Neural cell (in vitro differentiated cells): Measurements from ENCODE around the gene BMPR1A. TPM values are rescaled to one million over a fixed set of nuclear protein-coding genes. Genes with fewer than 3 reads are reported as not detected.

Experiments
- H2AFZ ChIP-seq: fragments of 200-600, 300-800 bp; sonication (generic), shearing (Covaris generic); 2 replicates; pipeline ENCODE4 v1.6.0; 2014; ENCODE audit warnings: low read depth, mild to moderate bottlenecking, antibody characterized with exemption, low read length, moderate library complexity
- H3F3A ChIP-seq: fragments of 200-600 bp; shearing (Covaris generic); 2 replicates; pipeline ENCODE4 v1.6.1; 2016; ENCODE audit warnings: mild to moderate bottlenecking, moderate library complexity, mixed read lengths, antibody characterized with exemption, low read length; ENCODE audit not compliant: insufficient read depth, poor library complexity, severe bottlenecking
- H3K27ac ChIP-seq: fragments of 200-600, 300-800 bp; sonication (generic), shearing (Covaris generic); 2 replicates; pipeline ENCODE4 v1.5.1; 2014; ENCODE audit warnings: mild to moderate bottlenecking, low read length, moderate library complexity
- H3K27me3 ChIP-seq: fragments of 300-800, 200-600 bp; sonication (generic), shearing (Covaris generic); 2 replicates; pipeline ENCODE4 v1.6.0; 2014; ENCODE audit warnings: mild to moderate bottlenecking, low read depth, low read length, moderate library complexity; ENCODE audit not compliant: insufficient read depth
- H3K36me3 ChIP-seq: fragments of 300-800, 200-600 bp; sonication (generic), shearing (Covaris generic); 2 replicates; pipeline ENCODE4 v1.5.1; 2014; ENCODE audit warnings: mild to moderate bottlenecking, antibody characterized with exemption, low read length, moderate library complexity; ENCODE audit not compliant: insufficient read depth
- H3K4me2 ChIP-seq: fragments of 300-800, 200-600 bp; sonication (generic), shearing (Covaris generic); 2 replicates; pipeline ENCODE4 v1.6.0; 2014; ENCODE audit warnings: mild to moderate bottlenecking, low read length
- H3K4me3 ChIP-seq: fragments of 300-800, 200-600 bp; sonication (generic), shearing (Covaris generic); 2 replicates; pipeline ENCODE4 v1.5.1; 2014; ENCODE audit warnings: mild to moderate bottlenecking, low read length, moderate library complexity
- H3K79me2 ChIP-seq: fragments of 200-600 bp; shearing (Covaris generic); replicated peaks from 2 replicates; pipeline ENCODE4 v1.6.0; 2014; ENCODE audit warnings: mild to moderate bottlenecking, low read length, moderate library complexity; ENCODE audit not compliant: insufficient read depth
- H3K9ac ChIP-seq: fragments of 300-800, 200-600 bp; sonication (generic), shearing (Covaris generic); 2 replicates; pipeline ENCODE4 v1.6.1; 2016; ENCODE audit warnings: mild to moderate bottlenecking, low read length, mixed read lengths
- H3K9me2 ChIP-seq: fragments of 200-600 bp; shearing (Covaris generic); 2 replicates; pipeline ENCODE4 v1.6.1; 2016; ENCODE audit warnings: mild to moderate bottlenecking, low read length, mixed read lengths; ENCODE audit not compliant: insufficient read depth
- H3K9me3 ChIP-seq: fragments of 200-600, 300-800 bp; sonication (generic), shearing (Covaris generic); 2 replicates; pipeline ENCODE4 v1.6.1; 2016; ENCODE audit warnings: mild to moderate bottlenecking, mixed run types, low read length, moderate library complexity, mixed read lengths
- H4K20me1 ChIP-seq: fragments of 200-600 bp; shearing (Covaris generic); 2 replicates; pipeline ENCODE4 v1.6.1; 2016; ENCODE audit warnings: mild to moderate bottlenecking, mixed run types; ENCODE audit not compliant: insufficient read depth
- CTCF ChIP-seq: fragments of 450-650 bp; IDR thresholded peaks from 2 replicates; pipeline ENCODE4 v1.5.1; 2014; ENCODE audit warnings: antibody characterized with exemption, mild to moderate bottlenecking, moderate library complexity; ENCODE audit not compliant: poor library complexity, severe bottlenecking
- EP300 ChIP-seq: fragments of 450-650 bp; conservative IDR thresholded peaks from 2 replicates; pipeline ENCODE4 v1.6.1; 2014; ENCODE audit warnings: antibody characterized with exemption, mild to moderate bottlenecking, moderate library complexity; ENCODE audit not compliant: poor library complexity, severe bottlenecking
- EZH2 ChIP-seq: fragments of 200-600, 300-800 bp; shearing (Covaris generic), sonication (generic); IDR thresholded peaks from 2 replicates; pipeline ENCODE4 v1.6.1; 2014; ENCODE audit warnings: antibody characterized with exemption, low read length, borderline replicate concordance, mild to moderate bottlenecking; ENCODE audit not compliant: insufficient read depth, poor library complexity, severe bottlenecking
- MXI1 ChIP-seq: fragments of 450-650 bp; conservative IDR thresholded peaks from 2 replicates; pipeline ENCODE4 v1.6.1; 2014; ENCODE audit warnings: antibody characterized with exemption, mild to moderate bottlenecking; ENCODE audit not compliant: poor library complexity, severe bottlenecking
- POLR2AphosphoS5 ChIP-seq: IDR thresholded peaks from 2 replicates; pipeline ENCODE4 v1.6.1; 2012
- RAD21 ChIP-seq: fragments of 450-650 bp; conservative IDR thresholded peaks from 2 replicates; pipeline ENCODE4 v1.6.1; 2014; ENCODE audit warnings: antibody characterized with exemption, mild to moderate bottlenecking, moderate library complexity
- REST ChIP-seq: IDR thresholded peaks from 2 replicates; pipeline ENCODE4 v1.6.1; 2012; ENCODE audit warnings: borderline replicate concordance
- SMC3 ChIP-seq: fragments of 450-650 bp; conservative IDR thresholded peaks from 2 replicates; pipeline ENCODE4 v1.6.1; 2014; ENCODE audit warnings: antibody characterized with exemption, mild to moderate bottlenecking, moderate library complexity; ENCODE audit not compliant: poor library complexity
- TAF1 ChIP-seq: IDR thresholded peaks from 2 replicates; pipeline ENCODE4 v1.6.1; 2012; ENCODE audit warnings: low read depth
- polyA plus RNA-seq: library from polyadenylated mRNA; depleted of rRNA; stranded (reverse); fragments of >200 nt; gene quantifications from 2 replicates; pipeline ENCODE4 v1.2.3, GENCODE V29; 2014

Gene BMPR1A
- polyA plus RNA-seq, 1 donor from 2014 or later = 29.9 TPM

- H3K27me3 ChIP-seq = peaks cover 17% of the 10 kb centered on the region
- no peak overlapping the region for H2AFZ ChIP-seq
- no peaks in the 10 kb centered on the region for H3K36me3 ChIP-seq
- H3K4me3 ChIP-seq = no peak overlapping the region
- H3F3A ChIP-seq = no peaks in the 10 kb centered on the region
- no peak overlapping the region for H3K27ac ChIP-seq
- H3K79me2 ChIP-seq = no peaks in the 10 kb centered on the region
- no peak overlapping the region for H3K4me2 ChIP-seq
- H3K9ac ChIP-seq = no peak overlapping the region
- H3K9me2 ChIP-seq = no peaks in the 10 kb centered on the region
- H4K20me1 ChIP-seq = no peaks in the 10 kb centered on the region
- no peaks in the 10 kb centered on the region for H3K9me3 ChIP-seq
- TF ChIP-seq EZH2 = no peak
- TF ChIP-seq REST = no peak
- no peak for TF ChIP-seq SMC3
- TF ChIP-seq TAF1 = no peak
- TF ChIP-seq POLR2AphosphoS5 = no peak
- no peak for TF ChIP-seq EP300
- no peak for TF ChIP-seq MXI1
- TF ChIP-seq RAD21 = no peak
- TF ChIP-seq CTCF = no peak
These were observed 211.1 kb downstream of the BMPR1A start for GRCh38 chr10:86967481-86967941.

- Histone ChIP-seq H3K27me3 (peaks cover 17% of the 10 kb centered on the region), H3K36me3 (no peaks in the 10 kb centered on the region), H3K9me2 (no peaks in the 10 kb centered on the region), H3F3A (no peaks in the 10 kb centered on the region), H3K9ac (no peak within 1 kb of the TSS), H2AFZ (no peak within 1 kb of the TSS), H3K4me3 (no peak within 1 kb of the TSS), H4K20me1 (no peaks in the 10 kb centered on the region), H3K27ac (no peak within 1 kb of the TSS), H3K4me2 (no peak within 1 kb of the TSS), H3K79me2 (no peaks in the 10 kb centered on the region), H3K9me3 (no peaks in the 10 kb centered on the region)
- no peak for TF ChIP-seq REST
- no peak for TF ChIP-seq RAD21
- TF ChIP-seq EP300 = no peak
- TF ChIP-seq EZH2 = no peak
- no peak for TF ChIP-seq CTCF
- TF ChIP-seq TAF1 = no peak
- no peak for TF ChIP-seq MXI1
- TF ChIP-seq SMC3 = no peak
- no peak for TF ChIP-seq POLR2AphosphoS5
These were observed 212.0 kb downstream of the BMPR1A start, which contains the start of gene ADIRF for GRCh38 chr10:86968271-86968993. Gene ADIRF, plus strand, starts transcription at chr10:86968482. Its CDS starts 63 bp downstream, at chr10:86968545.
